HG03354 (cell line): ENCODE results near the gene RPN1.
"Not testable (repeated sequence)": the region's sequence is repeated elsewhere in the genome, so short reads cannot be mapped to it uniquely, and the experiment has no call there.

ENCODE experiments used
- ATAC-seq: cut with Tn5 transposase; IDR thresholded peaks from one replicate; pipeline ENCODE4 v1.9.1; 2021; ENCODE audit warnings: mild to moderate bottlenecking; ENCODE audit not compliant: unreplicated experiment, poor library complexity, severe bottlenecking

Gene RPN1

GRCh38 chr3:128653993-128654805 lies 3.6 kb upstream of the RPN1 start:
- ATAC-seq: not testable (repeated sequence)

GRCh38 chr3:128653383-128653992 lies 2.9 kb upstream of the RPN1 start:
- not testable (repeated sequence) for ATAC-seq

GRCh38 chr3:128648940-128649663 lies 1.5 kb downstream of the RPN1 start:
- ATAC-seq: no peak

- no peak for ATAC-seq
Measured at GRCh38 chr3:128648402-128648801, 2.2 kb downstream of the RPN1 start.

GRCh38 chr3:128647307-128647706 lies 3.3 kb downstream of the RPN1 start:
- no peak for ATAC-seq

- ATAC-seq: no peak
Measured at GRCh38 chr3:128634075-128634611, 16.5 kb downstream of the RPN1 start.

GRCh38 chr3:128632301-128632700 lies 18.3 kb downstream of the RPN1 start:
- ATAC-seq: no peak

GRCh38 chr3:128629936-128630335 lies 20.7 kb downstream of the RPN1 start:
- no peak for ATAC-seq

GRCh38 chr3:128625409-128625945 lies 25.1 kb downstream of the RPN1 start:
- no peak for ATAC-seq

GRCh38 chr3:128624526-128625138 lies 26.0 kb downstream of the RPN1 start:
- ATAC-seq: no peak

GRCh38 chr3:128623762-128624176 lies 26.8 kb downstream of the RPN1 start:
- ATAC-seq: no peak

- no peak for ATAC-seq
Measured at GRCh38 chr3:128621931-128622330, 28.7 kb downstream of the RPN1 start.

- no peak for ATAC-seq
Measured at GRCh38 chr3:128621234-128621633, 29.4 kb downstream of the RPN1 start.

GRCh38 chr3:128620268-128620691 lies 30.3 kb downstream of the RPN1 start:
- no peak for ATAC-seq

GRCh38 chr3:128619146-128619890 lies 31.3 kb downstream of the RPN1 start:
- no peak for ATAC-seq

- no peak for ATAC-seq
Measured at GRCh38 chr3:128618398-128618726, 32.3 kb downstream of the RPN1 start.

GRCh38 chr3:128617557-128618397 lies 32.8 kb downstream of the RPN1 start:
- peak; percentile 91 for ATAC-seq

- no peak for ATAC-seq
Measured at GRCh38 chr3:128617270-128617556, 33.4 kb downstream of the RPN1 start.
